NK-92 treated with Interleukin-12 subunit alpha and Interleukin-12 subunit beta, amount 100 ng/mL, for 24 hours (cell line): ENCODE data around the gene GGACT.
A peak's percentile ranks its signal among the peaks of the same experiment; 100 is the strongest.
"Not testable (repeated sequence)": the region's sequence is repeated elsewhere in the genome, so short reads cannot be mapped to it uniquely, and the experiment has no call there.

Experiments
- DNase-seq: peaks from one replicate; lab custom pipeline; 2025; lab: John Stamatoyannopoulos, UW

The GGACT gene

DNA sequence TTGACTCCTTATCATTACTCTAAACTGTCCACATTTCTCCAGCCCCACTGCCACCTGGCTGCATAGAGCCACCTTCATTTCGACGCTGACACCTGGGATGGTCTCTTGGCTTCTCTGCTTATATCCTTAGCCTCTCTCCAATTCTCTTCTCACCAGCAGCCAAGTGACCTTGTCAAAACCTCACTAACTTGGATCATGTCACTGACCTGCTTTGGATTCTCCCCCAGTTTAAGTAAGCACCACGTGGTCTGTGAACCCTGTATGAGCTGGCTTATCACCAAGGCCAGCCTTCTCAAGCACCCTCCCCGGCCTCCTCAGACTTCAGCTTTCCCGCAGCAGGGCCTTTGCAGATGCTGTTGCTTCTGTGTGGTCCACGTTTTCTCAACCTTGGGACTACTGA is 12.3 kb upstream of the GGACT start:
- DNase-seq, result no peak

DNA sequence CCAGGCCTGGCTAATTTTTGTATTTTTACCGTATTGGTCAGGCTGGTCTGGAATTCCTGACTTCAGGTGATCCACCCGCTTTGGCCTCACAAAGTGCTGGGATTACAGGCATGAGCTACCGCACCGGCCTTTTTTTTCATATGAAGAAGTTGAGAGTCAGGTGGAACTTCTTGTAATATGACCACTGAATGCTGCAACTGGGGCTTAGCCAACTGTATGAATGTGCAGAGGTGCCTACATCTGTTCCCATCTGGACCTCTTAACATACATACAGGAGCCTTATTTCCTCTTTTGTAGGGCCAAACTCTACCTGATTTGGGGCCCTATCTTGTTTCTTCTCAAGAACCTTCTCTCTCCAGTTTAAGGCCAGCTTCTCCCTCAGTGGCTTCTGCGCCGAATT is 11.9 kb upstream of the GGACT start:
- no peak for DNase-seq

DNA sequence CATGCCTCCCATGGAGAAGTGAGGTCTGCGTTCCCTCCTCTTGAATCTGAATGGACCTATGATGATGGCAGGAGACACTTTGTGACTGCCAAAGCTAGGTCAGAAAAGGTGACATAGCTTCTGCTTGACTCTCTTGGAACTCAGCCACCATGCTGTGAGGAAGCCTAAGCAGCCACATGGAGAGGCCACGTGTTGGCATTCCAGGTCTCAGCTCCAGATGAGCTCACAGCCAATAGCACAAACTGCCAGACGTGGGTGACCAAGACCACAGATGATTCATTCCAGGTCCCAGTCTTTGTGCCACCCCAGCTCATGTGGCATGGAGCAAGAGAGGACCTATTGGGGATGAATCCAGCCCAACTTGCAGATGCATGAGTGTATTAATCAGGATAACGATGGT is 8.7 kb upstream of the GGACT start:
- no peak for DNase-seq

DNA sequence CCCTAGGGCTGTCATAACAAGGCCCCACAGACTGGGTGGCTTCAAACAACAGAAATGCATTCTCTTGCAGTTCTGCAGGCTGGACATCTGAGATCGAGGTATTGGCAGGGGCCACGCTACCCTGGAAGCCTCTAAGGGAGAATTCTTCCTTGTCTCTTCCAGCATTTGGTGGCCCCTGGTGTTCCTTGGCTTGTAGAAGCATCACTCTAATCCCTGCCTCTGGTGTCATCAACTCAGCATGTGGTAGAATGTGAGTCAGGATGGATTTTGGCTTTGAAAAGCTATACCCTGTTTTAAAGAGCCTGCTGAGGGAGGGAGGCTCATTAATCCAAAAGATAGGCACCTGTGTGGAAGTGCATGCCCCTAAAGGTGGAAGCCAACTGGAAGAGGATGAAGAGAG is 7.9 kb upstream of the GGACT start:
- no peak for DNase-seq

DNA sequence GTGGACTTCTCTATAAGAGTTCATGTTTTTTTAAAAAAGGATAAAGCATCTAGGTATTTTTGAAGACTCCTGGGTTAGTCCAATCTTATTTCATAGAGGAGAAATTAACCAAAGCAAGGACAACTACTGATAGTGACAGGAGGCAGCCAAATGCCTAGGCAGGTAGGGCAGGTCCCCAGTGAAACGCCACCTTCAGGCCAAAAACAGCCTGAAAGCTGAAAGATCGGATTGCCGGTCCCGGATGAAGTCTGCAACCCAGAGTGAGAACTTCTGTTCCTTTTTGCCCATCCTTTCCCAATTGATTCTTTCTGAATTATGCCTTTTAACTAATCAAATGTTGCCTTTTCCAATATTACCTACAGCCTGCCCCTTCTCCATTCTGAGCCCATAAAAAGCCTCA is 6.1 kb upstream of the GGACT start:
- DNase-seq, result no peak

DNA sequence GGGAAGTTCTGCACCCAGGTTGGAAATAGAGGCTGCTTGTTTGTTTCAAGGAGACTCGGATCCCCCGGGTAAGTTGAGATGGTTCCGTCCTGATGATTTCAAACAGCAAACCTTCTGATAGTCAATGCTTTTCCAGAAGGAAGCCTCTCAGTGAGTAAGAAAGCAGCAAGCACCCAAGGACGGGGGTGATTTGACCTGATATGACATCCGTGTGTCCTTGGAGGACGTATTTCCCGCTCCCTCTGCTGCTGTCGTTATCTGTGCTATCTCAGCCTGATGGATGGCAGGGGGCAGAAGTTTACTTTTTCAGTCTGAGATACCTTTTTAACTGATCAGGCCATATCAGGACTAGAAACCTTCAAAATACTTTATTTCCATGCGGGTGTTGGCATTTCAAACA is 5.7 kb upstream of the GGACT start:
- no peak for DNase-seq

DNA sequence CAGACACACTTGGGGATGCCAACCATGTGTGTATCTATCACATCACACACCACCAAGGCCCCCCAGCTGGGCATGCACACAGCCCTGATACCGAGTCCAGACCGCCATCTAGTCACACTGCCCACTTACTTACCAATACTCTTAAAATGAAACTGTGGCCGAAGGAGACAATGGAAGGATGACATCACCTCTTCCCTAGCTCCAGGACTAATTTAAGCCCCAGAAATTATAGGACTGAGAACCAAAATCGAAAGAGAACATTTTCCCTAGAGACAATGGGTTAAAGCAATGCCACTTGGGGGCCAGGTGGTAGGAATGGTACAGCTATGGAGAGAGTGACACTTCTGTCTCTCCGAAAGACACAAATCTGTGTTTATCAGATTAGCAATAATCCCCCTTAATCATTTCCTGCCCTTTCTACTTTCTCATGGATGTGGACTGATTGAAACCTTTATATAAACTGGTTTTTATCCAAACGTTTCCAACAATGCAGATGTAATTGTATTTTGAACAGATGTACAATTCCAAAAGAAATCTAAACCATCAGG is 663 bp upstream of the GGACT start:
- no peak for DNase-seq

DNA sequence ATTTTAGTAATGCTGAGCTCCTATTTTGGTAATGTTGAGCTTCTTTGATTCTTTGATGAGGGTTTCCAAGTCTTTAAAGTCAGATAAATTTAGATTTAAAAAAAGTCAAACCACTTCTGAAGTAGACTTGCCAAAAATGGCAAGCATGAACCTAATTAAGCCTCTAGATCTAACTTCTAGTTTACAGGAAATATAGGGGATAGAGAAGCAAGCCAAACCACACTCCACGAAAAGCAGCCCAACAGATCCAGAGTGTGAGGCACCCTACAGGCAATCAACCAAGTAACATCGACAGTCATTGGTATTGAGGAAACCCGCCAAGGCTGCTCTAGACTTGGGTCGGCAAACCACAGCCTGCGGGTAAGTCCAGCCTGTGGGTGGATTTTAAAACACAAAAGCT is 3.7 kb downstream of the GGACT start:
- no peak for DNase-seq

DNA sequence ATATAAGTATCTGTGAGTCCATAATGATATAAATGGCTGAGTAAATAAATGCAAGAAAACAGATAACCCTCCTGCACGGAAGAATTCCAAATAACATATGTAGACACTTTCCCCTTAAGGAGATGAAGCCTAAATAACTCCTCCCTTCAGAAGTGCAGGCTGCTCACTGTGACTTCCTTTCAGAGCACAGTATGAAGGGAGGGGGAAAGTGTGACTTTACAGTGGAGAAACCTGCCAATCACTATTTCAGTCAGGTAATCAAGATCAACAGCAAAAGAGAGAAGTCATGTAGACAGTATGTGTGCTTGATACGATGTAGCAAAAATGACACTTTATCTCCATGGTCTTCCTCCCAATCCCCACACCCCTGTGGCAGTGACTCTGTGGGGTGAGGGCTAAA is 7.1 kb downstream of the GGACT start:
- no peak for DNase-seq

DNA sequence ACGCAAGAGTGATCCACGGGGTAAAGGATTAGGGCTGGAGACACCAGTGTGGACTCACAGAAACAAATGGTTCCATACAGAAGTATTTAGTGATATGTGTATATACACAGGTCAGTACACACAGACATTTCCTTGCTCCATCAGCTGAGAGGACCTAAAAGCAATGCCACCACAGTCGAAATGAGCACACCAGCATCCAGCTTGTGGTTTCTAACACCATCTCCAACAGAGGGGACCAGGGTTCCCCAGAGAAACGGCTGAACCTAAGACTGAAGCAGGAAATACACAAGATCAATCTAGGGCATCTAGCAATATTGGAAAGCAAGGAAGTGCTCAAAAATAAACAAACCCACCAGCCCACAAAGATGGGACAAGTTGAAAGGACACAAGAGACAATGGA is 7.6 kb downstream of the GGACT start:
- DNase-seq, result no peak

DNA sequence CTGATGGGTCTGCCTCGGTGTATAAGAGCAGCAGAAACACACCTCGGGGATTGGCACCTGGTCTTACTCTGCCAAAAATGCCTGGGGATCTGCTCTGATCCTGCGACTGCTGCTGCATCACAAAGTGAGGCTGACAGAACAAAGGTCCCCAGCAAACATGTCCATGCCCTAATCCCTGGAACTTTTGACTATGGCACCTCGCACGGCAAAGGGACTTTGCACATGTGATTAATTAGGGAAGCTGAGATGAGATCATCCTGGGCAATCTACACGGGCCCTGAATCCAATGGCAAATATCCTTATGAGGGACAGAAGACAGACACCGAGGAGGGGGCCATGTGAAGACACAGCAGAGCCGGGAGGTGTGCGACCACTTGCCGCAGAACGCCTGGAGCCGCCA is 8.5 kb downstream of the GGACT start:
- no peak for DNase-seq

DNA sequence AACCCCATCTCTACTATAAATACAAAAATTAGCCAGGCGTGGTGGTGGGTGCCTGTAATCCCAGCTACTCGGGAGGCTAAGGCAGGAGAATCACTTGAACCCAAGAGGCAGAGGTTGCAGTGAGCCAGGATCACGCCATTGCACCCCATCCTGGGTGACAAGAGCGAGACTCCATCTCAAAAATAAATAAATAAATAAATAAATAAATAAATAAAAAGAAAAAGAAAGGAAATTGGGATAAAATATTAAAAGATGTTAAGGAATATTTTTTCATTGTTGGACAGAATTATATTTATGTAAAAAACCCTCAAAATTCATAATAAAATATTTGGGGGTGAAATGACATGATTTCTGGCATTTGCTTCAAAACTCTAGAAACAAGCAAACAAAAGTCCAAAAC is 11.3 kb downstream of the GGACT start:
- not testable (repeated sequence) for DNase-seq

DNA sequence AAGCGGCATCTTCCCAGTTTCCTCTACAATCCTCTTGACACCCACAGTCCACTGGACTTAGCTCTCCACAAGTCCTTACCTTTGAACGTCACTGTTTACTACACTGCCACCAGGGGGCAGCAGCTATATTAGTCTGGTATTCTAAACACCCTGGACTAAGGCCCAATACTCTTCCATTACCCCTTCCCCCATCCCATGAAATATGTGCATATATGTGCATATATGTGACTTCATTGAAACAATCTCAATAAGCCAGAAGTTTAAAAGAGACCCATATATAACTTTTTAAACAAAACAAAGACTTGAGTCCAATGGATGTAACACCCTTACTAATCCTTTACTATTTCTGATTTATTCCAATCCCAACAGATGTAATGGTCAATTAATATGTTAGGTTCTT is 15.5 kb downstream of the GGACT start:
- peak; percentile 46 for DNase-seq

DNA sequence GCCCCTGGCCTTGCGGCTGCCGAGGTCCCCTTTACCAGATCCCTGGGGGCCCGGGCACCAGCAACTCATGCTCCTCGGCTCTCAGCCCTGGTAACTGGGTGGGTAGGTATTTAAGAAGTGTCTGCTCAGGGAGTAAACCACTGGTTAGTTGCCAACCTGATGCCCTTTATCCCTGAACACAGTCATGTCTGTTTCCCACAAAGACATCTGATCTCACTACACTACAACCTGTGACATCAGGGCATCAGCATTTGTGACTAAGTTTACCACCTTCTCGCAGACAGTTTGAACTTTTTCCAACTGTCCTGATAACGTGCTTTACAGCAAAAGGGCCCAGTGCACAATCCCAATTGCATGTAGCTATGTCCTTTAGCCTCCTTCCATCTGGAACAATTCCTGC is 22.0 kb downstream of the GGACT start:
- DNase-seq, result no peak

DNA sequence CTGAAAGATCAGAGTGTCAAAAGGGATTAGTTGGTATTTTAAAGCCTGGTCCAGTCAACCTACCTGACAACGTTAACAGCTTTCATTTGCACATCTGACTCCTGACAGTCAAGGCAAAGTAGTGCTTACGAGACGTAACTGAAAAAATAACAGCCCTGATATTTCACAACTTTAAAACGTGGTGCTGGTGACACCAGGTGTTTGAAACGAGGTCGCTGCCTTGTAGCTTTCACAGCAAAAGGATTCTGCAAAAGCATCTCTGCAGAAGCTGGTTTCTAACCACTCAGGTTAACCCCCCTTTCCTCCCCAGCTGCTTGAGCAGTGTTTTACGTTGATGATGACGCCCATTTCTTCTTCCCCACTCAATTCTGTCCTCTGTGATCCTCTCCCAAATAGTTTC is 23.3 kb downstream of the GGACT start:
- DNase-seq, result peak; percentile 14

DNA sequence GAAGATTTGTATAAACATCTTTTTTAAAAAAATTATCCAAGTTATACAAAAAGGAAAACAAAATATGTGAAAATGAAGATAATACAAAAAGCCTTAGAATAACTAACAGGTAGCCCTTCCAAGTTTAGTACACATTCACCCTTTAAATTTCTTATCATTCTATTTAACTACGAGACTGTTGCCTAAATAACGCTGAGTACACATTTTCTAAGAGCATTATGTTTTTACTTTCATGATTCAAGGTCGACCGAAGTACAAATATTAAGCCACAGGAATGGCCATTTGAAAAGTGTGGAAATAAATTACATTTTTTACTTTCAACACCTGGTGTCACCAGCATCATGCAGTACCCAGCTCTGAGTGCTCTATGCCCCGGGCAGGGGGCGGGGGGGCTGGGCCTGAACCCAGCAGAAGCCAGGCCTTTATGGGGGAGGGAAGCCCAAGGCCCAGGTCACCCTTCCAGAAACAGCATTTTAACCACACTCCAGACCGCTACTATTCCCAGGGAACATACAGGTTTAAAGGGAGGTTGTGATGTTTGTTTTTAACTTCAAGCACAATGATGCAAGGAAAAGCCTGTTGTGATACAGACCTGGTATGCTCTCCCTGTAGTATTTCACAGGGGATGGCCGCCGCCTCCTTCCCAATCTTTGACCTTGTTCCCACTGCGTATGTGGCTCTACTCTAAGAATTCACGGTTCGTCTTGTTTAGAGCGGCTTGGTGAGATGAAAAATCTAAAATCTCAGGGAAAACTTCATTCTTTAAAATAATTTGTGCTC is 24.0 kb downstream of the GGACT start:
- DNase-seq, result no peak

DNA sequence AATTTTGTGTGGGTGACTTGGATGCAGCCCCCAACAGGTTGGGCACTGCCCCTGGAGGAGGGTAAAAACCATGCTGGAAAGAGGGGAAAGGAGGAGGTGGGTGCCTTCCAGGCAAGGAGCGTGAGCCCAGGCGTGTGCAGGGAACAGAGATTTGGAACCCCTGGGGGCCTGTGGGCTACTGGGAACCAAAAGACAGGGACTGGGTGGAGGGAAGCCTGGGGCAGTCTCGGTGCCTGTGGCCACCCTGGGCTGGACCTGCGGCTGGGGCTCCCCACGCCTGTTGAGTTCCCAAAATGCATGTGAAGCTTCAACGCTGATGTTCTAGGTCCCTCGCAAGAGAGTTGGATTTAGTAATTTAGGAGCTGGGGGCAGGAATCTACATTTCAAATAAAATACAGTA is 24.8 kb downstream of the GGACT start:
- no peak for DNase-seq

DNA sequence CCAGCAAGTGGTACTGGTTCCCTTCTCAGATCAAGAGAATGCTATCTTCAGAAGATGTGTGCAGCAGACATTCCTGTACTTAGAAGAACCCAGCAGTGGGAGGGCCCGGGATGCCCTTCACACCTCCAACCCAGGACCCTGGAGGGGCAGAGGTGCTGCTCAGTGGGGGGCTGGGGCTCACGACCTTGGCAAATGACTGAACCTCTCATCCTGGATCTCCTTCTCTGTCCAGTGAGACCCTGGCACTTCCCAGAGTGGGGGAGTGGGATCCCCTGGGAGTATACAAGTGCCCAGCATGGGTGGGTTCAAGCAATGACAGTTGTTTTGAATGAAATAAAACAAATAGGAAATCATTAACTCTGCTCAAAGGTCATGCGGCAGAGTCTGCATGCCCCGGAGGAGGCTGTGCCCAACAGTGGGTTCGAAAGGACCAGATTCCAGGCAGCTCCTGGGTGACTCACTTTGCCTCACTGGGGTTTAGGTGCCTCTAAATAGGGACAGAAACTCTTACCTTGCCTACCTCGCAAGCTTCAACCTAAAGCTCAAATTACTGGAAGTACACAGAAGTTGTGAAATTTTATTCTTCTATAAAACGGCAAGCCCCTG is 26.9 kb downstream of the GGACT start:
- DNase-seq, result no peak

DNA sequence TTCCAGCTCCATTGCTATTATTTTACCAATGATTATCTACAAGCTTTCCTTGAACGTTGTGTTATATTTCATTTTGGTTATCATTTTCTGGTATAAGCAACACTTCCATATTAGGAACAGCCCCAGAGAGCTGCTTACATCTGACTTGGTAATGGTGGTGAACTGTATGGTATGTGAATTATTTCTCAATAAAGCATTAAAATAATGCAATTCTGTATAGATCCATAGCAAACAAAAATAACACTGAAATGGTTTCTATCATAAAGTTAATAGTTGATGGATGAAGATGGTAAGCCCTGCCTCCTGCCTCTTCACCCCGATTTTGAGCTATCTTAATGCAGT is 27.5 kb downstream of the GGACT start:
- DNase-seq, result no peak

DNA sequence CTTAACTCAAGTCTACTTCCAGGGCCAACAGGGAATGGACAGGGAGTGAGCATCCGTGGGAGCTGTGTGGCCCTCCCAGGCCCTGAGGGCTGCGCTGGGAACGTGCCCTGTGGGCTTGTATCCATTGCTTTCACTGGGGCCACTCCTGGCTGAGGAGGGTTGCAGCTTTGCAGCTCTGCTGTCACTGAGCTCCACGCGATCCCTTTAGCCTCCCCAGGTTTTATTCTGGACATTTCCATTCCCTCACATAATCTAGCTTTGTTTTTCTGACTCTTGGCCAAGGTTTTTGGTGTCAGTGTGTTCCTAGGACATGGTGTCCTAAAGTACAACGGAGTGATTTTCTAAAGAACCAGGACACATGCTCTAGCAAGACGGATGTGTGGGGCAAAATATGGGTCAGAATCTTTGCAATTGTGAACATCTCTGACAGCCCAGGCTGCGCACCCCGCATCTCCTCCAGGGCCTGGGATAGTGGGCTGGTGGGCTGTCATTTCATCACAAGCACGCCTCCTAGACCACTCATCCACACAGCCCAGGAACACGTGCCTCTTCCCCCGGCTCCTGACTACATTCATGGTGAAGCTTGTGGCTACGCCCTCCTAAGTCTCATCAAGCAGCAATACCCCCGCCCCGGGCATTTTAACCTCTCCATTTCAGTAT is 28.0 kb downstream of the GGACT start:
- no peak for DNase-seq

DNA sequence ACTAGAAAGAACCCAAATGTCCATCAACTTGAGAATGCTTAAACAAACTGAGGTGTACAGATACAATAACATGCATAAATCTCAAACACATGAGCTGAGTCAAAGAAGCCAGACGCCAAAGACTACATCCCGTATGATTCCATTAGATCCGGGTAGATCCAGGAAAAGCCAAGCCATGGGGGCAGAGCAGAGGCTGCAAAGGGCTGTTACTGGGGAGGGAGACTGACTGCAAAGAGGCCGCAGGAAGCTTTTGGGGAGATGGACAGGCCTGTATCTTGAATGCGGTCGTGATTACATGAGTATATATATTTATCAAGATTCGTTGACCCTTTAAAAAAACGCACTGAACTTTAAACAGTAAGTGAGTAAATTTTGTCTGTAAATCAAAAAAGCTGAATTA is 28.7 kb downstream of the GGACT start:
- no peak for DNase-seq

DNA sequence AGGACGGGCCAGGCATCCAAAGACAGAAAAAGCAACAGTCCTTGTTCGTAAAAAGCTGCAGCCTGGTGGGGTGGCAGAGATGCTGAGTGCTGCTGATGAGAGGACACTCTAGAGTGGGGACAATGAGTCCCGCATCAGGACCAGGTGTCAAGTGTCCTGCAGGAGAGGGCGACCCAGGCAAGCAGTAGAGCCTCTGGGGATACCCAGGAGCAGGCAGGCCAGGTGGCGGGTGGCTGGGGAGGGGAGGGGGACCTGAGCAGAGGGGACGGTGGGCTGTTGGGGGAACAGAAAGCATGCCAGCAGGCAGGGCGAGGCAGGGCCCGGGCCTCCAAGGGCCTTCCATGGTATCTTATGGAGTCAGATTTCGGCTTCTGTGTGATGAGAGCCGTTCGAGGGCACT is 35.8 kb downstream of the GGACT start:
- no peak for DNase-seq

DNA sequence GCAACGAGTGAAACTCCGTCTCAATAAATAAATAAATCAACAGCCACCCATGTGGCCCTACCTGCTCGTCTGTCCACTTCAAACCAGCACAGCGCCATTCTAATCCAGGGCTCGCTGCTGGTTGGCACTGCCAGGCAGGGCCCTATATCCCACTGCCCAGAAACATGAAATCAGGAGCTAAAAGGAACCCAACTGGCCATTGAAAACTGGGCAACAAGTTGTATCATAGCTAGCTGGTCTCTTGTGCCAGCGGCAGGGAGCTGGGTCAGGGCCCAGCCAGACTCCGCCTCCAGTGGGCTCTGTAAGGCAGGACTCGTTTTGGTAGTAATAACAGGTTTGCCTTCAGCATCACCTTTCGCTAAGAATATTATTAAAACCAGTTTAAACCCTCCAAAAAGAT is 39.3 kb downstream of the GGACT start:
- DNase-seq, result no peak
